Esophagus squamous epithelium (tissue), 4 donors: ENCODE data around the gene AOC2.

Source experiments
- CTCF ChIP-seq, 6 experiments: fragments of 450-650 bp in 4 of 6; fragments of 200-600 bp in 2 of 6; sonication (generic) in 2 of 6; IDR thresholded peaks; one replicate each; pipeline ENCODE4 v1.5.1; 2016 to 2019; ENCODE audit warnings: antibody characterized with exemption in 6 of 6, mild to moderate bottlenecking in 4 of 6, moderate library complexity in 4 of 6
- POLR2A ChIP-seq, 4 donors: fragments of 450-650 bp; IDR thresholded peaks; one replicate each; pipeline ENCODE4 v1.6.1; 2017; ENCODE audit warnings: antibody characterized with exemption in 4 of 4, mild to moderate bottlenecking in 4 of 4, moderate library complexity in 3 of 4

GRCh38 chr17:42806249-42806648 is 38.1 kb upstream of the AOC2 start:
- TF ChIP-seq CTCF (IDR thresholded peaks at IDR 0.05) (no peak), POLR2A (IDR thresholded peaks at IDR 0.05) (no peak)
